Gastroesophageal sphincter (tissue), 3 donors: ENCODE measurements around the gene SHPK.

Experiments
- CTCF ChIP-seq, 4 experiments: fragments of 200-600 bp in 2 of 4; fragments of 450-650 bp in 2 of 4; sonication (generic) in 1 of 4; IDR thresholded peaks; one replicate each; pipeline ENCODE4 v1.5.1; 2017 to 2019; ENCODE audit warnings: antibody characterized with exemption in 4 of 4, mild to moderate bottlenecking in 2 of 4, moderate library complexity in 2 of 4
- EP300 ChIP-seq: sonication (generic); formaldehyde crosslinking; IDR thresholded peaks from one replicate; pipeline ENCODE4 v1.6.1; 2017; ENCODE audit warnings: antibody characterized with exemption, mild to moderate bottlenecking
- POLR2A ChIP-seq, 2 donors: fragments of 450-650 bp; IDR thresholded peaks; one replicate each; pipeline ENCODE4 v1.6.1; 2017; ENCODE audit warnings: antibody characterized with exemption in 2 of 2, mild to moderate bottlenecking in 2 of 2, moderate library complexity in 1 of 2
- POLR2AphosphoS5 ChIP-seq: sonication (generic); formaldehyde crosslinking; IDR thresholded peaks from one replicate; pipeline ENCODE4 v1.6.1; 2017; ENCODE audit warnings: antibody characterized with exemption

DNA sequence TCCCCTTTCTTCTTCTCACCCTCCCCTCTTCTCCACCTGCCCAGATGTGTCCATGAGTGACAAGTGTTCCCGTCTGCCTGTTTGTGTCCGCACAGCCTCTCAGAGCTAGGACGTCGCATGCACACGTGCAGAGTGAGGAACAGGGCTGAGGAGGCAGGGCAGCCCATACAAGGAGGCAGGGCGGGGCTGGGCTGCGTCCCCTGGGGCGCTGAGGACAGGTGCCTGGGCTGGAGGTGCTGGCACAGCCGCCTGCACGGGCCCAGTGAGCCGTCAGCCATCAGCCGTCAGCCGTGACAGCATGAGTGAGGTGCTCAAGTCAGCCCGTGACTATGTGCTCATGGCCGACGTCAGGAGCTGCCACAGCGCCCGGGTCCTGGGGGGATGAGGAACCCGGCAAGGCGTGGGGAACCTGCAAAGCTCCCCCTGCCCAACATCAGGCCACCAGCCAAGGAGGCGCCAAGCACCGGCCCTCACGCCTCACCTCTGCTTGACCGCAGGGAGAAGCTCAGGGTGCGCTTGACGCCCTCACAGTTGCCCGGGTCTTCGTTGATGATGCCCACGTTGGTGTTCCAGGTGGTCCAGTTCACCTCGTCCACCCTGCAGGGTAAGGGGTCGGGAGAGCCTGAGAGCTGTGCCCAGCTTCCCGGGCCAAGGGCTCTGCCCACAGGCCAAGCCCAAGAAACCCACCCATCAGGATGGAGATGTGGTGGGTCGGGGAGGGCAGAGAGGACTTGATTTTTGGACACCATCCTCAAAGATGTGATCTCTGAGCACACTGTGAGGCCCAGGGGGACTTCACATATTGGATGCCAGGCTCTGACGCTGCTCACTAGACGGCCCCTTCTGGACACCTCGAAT is 64.8 kb downstream of the SHPK start:
- TF ChIP-seq CTCF (IDR thresholded peaks at IDR 0.05) (no peak), POLR2A (IDR thresholded peaks at IDR 0.05) (no peak), EP300 (no peak), POLR2AphosphoS5 (no peak)
